ENCODE measurements around the gene KIAA1549. TPM values are rescaled to one million over a fixed set of nuclear protein-coding genes. Genes with fewer than 3 reads are reported as not detected.
A peak's percentile ranks its signal among the peaks of the same experiment; 100 is the strongest.

The KIAA1549 gene
- total RNA-seq, 1 donor from 2014 or later, result 12.2 TPM

- peak; percentile 38 for DNase-seq (ENCODE audit: extremely low spot score, unreplicated experiment)
- Mint-ChIP-seq H3K4me3 (ENCODE audit: unreplicated experiment) (no peak overlapping the region), H3K27ac (ENCODE audit: unreplicated experiment) (no peak overlapping the region), H3K9me3 (ENCODE audit: unreplicated experiment) (no peaks in the 10 kb centered on the region), H3K36me3 (ENCODE audit: unreplicated experiment) (peaks cover 14% of the 10 kb centered on the region), H3K4me1 (ENCODE audit: unreplicated experiment) (peaks cover 7% of the 10 kb centered on the region), H3K27me3 (ENCODE audit: unreplicated experiment) (no peaks in the 10 kb centered on the region)
- TF ChIP-seq, protein P1, sequence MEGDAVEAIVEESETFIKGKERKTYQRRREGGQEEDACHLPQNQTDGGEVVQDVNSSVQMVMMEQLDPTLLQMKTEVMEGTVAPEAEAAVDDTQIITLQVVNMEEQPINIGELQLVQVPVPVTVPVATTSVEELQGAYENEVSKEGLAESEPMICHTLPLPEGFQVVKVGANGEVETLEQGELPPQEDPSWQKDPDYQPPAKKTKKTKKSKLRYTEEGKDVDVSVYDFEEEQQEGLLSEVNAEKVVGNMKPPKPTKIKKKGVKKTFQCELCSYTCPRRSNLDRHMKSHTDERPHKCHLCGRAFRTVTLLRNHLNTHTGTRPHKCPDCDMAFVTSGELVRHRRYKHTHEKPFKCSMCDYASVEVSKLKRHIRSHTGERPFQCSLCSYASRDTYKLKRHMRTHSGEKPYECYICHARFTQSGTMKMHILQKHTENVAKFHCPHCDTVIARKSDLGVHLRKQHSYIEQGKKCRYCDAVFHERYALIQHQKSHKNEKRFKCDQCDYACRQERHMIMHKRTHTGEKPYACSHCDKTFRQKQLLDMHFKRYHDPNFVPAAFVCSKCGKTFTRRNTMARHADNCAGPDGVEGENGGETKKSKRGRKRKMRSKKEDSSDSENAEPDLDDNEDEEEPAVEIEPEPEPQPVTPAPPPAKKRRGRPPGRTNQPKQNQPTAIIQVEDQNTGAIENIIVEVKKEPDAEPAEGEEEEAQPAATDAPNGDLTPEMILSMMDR (IDR thresholded peaks at IDR 0.05), result no peak
Measured at GRCh38 chr7:138833596-138833995, 147.6 kb downstream of the KIAA1549 start.

- H3K27ac Mint-ChIP-seq (ENCODE audit: unreplicated experiment), result no peak overlapping the region
- H3K4me1 Mint-ChIP-seq (ENCODE audit: unreplicated experiment), result peaks cover 7% of the 10 kb centered on the region
- peaks cover 14% of the 10 kb centered on the region for H3K36me3 Mint-ChIP-seq (ENCODE audit: unreplicated experiment)
- DNase-seq (ENCODE audit: extremely low spot score, unreplicated experiment), result peak; percentile 38
- H3K4me3 Mint-ChIP-seq (ENCODE audit: unreplicated experiment), result no peak overlapping the region
- TF ChIP-seq, protein P1 (IDR thresholded peaks at IDR 0.05), result no peak
- H3K27me3 Mint-ChIP-seq (ENCODE audit: unreplicated experiment), result no peaks in the 10 kb centered on the region
- H3K9me3 Mint-ChIP-seq (ENCODE audit: unreplicated experiment), result no peaks in the 10 kb centered on the region
Measured at GRCh38 chr7:138832966-138833365, 148.2 kb downstream of the KIAA1549 start.

GRCh38 chr7:138829335-138829734 is 151.9 kb downstream of the KIAA1549 start:
- no peaks in the 10 kb centered on the region for H3K27me3 Mint-ChIP-seq (ENCODE audit: unreplicated experiment)
- DNase-seq (ENCODE audit: extremely low spot score, unreplicated experiment), result no peak
- H3K9me3 Mint-ChIP-seq (ENCODE audit: unreplicated experiment), result peaks cover 4% of the 10 kb centered on the region
- H3K4me1 Mint-ChIP-seq (ENCODE audit: unreplicated experiment), result no peaks in the 10 kb centered on the region
- H3K4me3 Mint-ChIP-seq (ENCODE audit: unreplicated experiment), result no peak overlapping the region
- TF ChIP-seq, protein P1 (IDR thresholded peaks at IDR 0.05), result no peak
- no peak overlapping the region for H3K27ac Mint-ChIP-seq (ENCODE audit: unreplicated experiment)
- H3K36me3 Mint-ChIP-seq (ENCODE audit: unreplicated experiment), result peaks cover under 1% of the 10 kb centered on the region

GRCh38 chr7:138828302-138828701 is 152.9 kb downstream of the KIAA1549 start:
- Mint-ChIP-seq H3K4me1 (ENCODE audit: unreplicated experiment) (no peaks in the 10 kb centered on the region), H3K36me3 (ENCODE audit: unreplicated experiment) (no peaks in the 10 kb centered on the region), H3K4me3 (ENCODE audit: unreplicated experiment) (no peak overlapping the region), H3K27ac (ENCODE audit: unreplicated experiment) (no peak overlapping the region), H3K27me3 (ENCODE audit: unreplicated experiment) (no peaks in the 10 kb centered on the region), H3K9me3 (ENCODE audit: unreplicated experiment) (peaks cover 4% of the 10 kb centered on the region)
- no peak for DNase-seq (ENCODE audit: extremely low spot score, unreplicated experiment)
- TF ChIP-seq, protein P1 (IDR thresholded peaks at IDR 0.05), result no peak

- TF ChIP-seq, protein P1 (IDR thresholded peaks at IDR 0.05), result no peak
- Mint-ChIP-seq H3K4me3 (ENCODE audit: unreplicated experiment) (no peak overlapping the region), H3K36me3 (ENCODE audit: unreplicated experiment) (no peaks in the 10 kb centered on the region), H3K27ac (ENCODE audit: unreplicated experiment) (no peak overlapping the region), H3K4me1 (ENCODE audit: unreplicated experiment) (no peaks in the 10 kb centered on the region), H3K9me3 (ENCODE audit: unreplicated experiment) (peaks cover 4% of the 10 kb centered on the region), H3K27me3 (ENCODE audit: unreplicated experiment) (no peaks in the 10 kb centered on the region)
- DNase-seq (ENCODE audit: extremely low spot score, unreplicated experiment), result no peak
Measured at GRCh38 chr7:138825049-138825721, 156.0 kb downstream of the KIAA1549 start.
